ENCODE data around the gene ZNF446.

- TF ChIP-seq CTCF (IDR thresholded peaks at IDR 0.05) (no peak), POLR2A (IDR thresholded peaks at IDR 0.05) (no peak)
Observed at GRCh38 chr19:58483776-58484175, 7.6 kb downstream of the ZNF446 start.

All from right lobe of liver (tissue), 4 donors.